Activated CD4-positive, CD25-positive, alpha-beta regulatory T cell treated with anti-CD3 and anti-CD28 coated beads, Interleukin-2, amount 50 U/mL, for 16 hours (primary cell): ENCODE data around the gene B3GNT2.

Experiments
- DNase-seq: peaks from one replicate; pipeline ENCODE4 v3.0.0-alpha.2; 2020; ENCODE audit warnings: low read depth, low spot score

B3GNT2 gene

DNA sequence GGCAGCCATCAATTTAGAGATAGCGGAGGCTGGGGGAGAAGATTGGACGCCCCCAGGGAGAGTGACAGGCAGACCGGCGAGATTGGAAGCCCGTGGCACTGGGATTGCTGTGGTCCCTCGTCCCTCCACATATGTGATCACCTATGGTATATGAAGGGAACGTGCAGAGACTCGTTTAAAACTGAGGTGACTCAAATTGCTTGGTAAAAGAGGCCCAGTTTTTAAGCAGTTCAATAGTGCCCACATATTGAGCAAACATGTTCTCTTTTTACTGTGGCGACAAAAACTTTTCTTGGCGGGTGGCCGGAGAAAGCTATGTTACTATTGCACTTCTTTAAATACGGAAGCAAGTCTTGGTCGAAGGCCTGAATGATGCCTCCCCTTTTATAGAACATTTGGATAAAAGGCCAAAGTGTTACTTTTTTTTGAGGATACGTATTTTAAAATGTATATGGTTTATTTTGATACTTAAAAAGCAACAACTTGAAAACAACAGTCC lies 9.1 kb downstream of the B3GNT2 start:
- no peak for DNase-seq

DNA sequence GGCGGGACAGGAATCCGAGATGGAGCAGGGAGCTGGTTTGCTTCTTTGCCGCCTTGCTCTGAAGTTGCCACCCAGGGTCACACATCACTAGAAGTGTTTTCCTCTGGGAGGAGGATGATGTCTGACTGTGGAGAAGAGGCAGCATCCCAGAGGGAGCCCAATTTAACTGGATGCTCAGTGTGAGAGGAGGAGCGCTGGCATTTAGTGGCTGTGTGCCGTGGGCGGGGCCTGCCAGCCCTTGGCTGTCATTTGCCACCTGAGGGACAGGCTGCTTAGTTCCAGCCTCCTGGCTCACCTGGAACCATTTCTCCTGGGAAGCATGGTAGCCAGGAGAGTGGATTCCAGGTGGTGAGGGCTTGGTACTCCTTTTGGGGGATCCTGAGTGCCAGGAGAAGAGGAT lies 9.6 kb downstream of the B3GNT2 start:
- no peak for DNase-seq

- DNase-seq: no peak
Observed at GRCh38 chr2:62206024-62206423, 10.1 kb downstream of the B3GNT2 start.

DNA sequence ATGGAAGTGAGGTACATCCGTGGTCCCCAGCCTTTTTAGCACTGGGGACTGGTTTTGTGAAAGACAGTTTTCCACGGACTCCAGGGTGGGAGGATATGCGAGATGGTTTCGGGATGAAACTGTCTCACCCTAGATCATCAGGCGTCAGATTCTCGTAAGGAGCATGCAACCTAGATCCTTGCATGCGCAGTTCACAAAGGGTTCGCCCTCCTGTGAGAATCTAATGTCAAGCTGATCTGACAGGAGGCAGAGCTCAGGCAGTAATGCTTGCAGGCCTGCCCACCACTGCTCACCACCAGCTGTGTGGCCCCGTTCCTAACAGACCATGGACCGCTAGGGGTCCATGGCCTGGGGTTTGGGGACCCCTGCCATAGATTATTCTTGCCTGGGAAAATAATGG lies 11.6 kb downstream of the B3GNT2 start:
- no peak for DNase-seq

GRCh38 chr2:62208074-62208757 lies 12.3 kb downstream of the B3GNT2 start:
- DNase-seq: no peak

DNA sequence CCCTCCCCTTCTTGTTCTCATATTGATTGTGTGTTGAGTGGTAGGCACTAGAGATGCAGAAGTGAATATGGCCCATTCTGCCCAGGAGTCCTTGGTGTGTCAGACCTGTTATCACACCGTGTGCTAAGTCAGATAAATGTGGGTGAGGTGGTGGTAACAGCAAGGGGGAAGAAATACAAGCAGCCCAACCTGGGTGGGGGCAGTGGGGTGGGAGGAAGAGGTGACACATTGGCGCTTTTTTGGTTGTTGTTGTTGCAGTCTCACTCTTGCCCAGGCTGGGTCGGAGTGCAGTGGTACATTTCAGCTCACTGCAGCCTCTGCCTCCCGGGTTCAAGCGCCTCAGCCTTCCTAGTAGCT lies 12.8 kb downstream of the B3GNT2 start:
- DNase-seq: no peak

GRCh38 chr2:62209427-62209991 lies 13.6 kb downstream of the B3GNT2 start:
- no peak for DNase-seq

DNA sequence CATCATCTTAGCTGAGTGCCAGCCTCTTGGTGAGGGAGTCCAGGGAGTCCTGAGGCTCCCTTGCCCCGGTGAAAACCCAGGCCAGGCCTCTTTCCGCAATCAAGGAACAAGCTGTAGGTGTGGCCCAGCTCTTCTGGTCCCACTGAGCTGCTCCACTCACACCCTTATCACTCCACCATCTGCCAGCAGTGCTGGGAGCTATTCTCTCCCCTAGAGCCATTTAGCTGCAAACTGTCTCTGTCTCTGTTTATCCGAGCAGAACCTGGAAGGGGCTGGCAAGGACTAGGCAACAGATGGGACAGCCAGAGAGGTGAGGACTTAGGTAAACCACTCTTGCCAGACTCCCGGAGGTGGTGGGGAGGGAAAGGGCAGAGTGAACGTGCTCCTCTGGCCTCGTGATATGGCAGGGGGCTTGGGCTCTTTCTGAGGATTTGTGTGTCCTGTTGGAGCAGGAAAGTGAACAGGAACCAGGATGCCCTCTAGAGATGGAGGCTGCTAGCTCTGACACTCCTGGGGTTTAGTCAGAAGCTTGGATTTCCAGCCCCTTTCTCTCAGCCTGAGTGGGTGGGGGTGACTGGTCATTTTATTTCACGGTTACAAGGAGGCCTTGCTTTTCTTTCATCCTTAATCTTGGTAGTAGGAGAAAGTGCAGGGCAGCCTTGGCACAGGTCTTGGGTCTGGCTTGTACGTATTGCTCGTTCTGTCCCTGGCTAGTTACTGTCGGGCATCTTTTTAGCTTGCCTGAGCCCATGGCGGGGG lies 19.6 kb downstream of the B3GNT2 start:
- DNase-seq: no peak

GRCh38 chr2:62216113-62216512 lies 20.2 kb downstream of the B3GNT2 start:
- no peak for DNase-seq

GRCh38 chr2:62216616-62217015 lies 20.7 kb downstream of the B3GNT2 start:
- DNase-seq: no peak

DNA sequence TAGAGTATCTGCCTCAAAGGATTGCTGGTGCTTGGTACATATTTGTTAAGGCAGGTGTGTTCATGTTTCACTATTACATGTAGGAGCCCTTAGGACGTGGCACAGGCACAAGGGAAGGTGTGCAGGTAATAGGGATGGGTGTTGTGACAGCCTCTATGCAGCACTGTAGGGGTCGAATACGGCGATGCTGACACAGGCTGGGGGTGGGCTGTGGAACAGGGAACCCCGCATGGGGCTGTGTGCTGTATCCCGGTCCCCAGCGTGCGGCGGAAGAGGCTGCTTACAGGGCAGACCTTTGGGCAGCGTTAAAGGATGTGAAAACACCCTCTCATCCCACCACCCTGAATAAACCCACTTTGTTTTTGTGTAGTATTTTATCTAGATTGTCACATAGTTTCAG lies 21.5 kb downstream of the B3GNT2 start:
- no peak for DNase-seq

- no peak for DNase-seq
Observed at GRCh38 chr2:62217970-62218369, 22.1 kb downstream of the B3GNT2 start.

DNA sequence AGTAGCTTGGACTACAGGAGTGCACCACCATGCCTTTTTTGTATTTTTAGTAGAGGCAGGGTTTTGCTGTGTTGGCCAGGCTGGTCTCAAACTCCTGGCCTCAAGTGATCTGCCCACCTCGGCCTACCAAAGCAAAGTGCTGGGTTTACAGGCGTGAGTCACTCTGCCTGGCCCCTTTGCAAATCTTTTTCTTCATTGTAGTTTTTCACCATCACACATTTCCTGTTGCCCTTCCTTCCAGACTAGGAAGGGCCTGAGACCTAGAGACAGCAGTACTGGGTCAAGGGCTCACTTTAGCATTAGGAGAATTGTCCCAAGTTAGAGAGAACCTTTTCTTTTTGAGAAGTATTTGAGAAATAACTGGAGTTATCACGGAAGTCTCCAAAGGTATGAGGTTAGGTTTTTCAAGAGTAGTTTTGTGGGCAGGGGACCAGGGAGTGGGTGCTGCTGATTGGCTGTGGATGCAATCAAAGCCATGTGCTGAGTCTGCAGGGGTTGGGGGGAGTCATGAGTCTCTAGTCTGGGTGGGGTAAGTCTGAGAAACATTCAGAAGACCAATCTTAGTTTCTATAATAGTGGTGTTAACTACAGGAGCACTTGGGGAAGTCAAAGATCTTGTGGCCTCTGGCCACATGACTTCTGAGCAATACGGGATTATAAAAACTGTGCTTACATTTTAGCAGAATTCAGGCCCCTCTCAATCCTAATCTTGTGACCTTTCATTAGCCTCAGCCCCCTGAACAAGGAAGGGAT lies 23.7 kb downstream of the B3GNT2 start:
- DNase-seq: no peak

GRCh38 chr2:62221141-62221540 lies 25.2 kb downstream of the B3GNT2 start:
- no peak for DNase-seq

DNA sequence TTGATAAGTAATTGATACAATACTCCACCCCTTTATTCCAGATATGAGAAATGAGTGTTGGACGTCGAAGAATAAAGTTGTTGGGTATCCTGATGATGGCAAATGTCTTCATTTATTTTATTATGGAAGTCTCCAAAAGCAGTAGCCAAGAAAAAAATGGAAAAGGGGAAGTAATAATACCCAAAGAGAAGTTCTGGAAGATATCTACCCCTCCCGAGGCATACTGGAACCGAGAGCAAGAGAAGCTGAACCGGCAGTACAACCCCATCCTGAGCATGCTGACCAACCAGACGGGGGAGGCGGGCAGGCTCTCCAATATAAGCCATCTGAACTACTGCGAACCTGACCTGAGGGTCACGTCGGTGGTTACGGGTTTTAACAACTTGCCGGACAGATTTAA lies 26.3 kb downstream of the B3GNT2 start:
- no peak for DNase-seq

- DNase-seq: no peak
Observed at GRCh38 chr2:62222674-62223073, 26.8 kb downstream of the B3GNT2 start.

- no peak for DNase-seq
Observed at GRCh38 chr2:62224976-62225375, 29.1 kb downstream of the B3GNT2 start.

GRCh38 chr2:62227386-62228075 lies 31.6 kb downstream of the B3GNT2 start:
- no peak for DNase-seq

- DNase-seq: no peak
Observed at GRCh38 chr2:62229082-62229605, 33.2 kb downstream of the B3GNT2 start.

DNA sequence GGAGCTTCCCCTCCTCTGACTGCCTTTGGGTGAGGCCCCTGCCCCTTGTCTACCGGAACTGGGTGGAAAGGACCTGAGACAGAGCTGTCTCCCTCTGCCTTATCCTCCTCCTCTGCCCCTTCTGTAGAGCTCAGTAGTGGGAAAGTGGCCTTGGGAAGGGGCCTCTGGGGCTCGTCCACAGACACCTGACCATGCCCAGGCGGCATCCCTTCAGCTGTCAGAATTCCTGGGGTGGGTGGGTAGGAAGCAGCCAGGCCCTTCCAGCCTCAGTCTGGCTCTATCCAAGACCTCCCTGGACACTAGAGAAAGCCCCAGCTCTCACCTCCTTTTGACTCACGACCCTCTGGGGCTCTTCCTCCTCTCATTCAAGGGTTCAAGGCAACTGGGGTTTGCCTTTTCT lies 35.6 kb downstream of the B3GNT2 start:
- no peak for DNase-seq
